GM21825 (cell line): Measurements from ENCODE around the gene ST7.
"Not testable (repeated sequence)": the region's sequence is repeated elsewhere in the genome, so short reads cannot be mapped to it uniquely, and the experiment has no call there.

ENCODE experiments used
- ATAC-seq: cut with Tn5 transposase; IDR thresholded peaks from one replicate; pipeline ENCODE4 v1.9.1; 2021; ENCODE audit warnings: mild to moderate bottlenecking, moderate library complexity; ENCODE audit not compliant: unreplicated experiment

The ST7 gene

GRCh38 chr7:117021366-117021765 lies 68.1 kb downstream of the ST7 start:
- no peak for ATAC-seq

- no peak for ATAC-seq
These were observed 68.7 kb downstream of the ST7 start for GRCh38 chr7:117021986-117022385.

GRCh38 chr7:117023325-117023854 lies 70.1 kb downstream of the ST7 start:
- no peak for ATAC-seq

GRCh38 chr7:117024811-117025210 lies 71.5 kb downstream of the ST7 start:
- no peak for ATAC-seq

GRCh38 chr7:117025891-117026290 lies 72.6 kb downstream of the ST7 start:
- no peak for ATAC-seq

- not testable (repeated sequence) for ATAC-seq
These were observed 77.0 kb downstream of the ST7 start for GRCh38 chr7:117030346-117030745.

GRCh38 chr7:117030793-117031192 lies 77.5 kb downstream of the ST7 start:
- ATAC-seq, result not testable (repeated sequence)

- ATAC-seq, result no peak
These were observed 79.5 kb downstream of the ST7 start for GRCh38 chr7:117032810-117033209.

- ATAC-seq, result no peak
These were observed 81.7 kb downstream of the ST7 start for GRCh38 chr7:117034851-117035464.

GRCh38 chr7:117035465-117035862 lies 82.2 kb downstream of the ST7 start:
- ATAC-seq, result no peak

- ATAC-seq, result no peak
These were observed 82.9 kb downstream of the ST7 start for GRCh38 chr7:117036053-117036669.

- ATAC-seq, result no peak
These were observed 83.5 kb downstream of the ST7 start for GRCh38 chr7:117036836-117037235.

GRCh38 chr7:117038408-117038807 lies 85.1 kb downstream of the ST7 start:
- ATAC-seq, result no peak

- ATAC-seq, result peak; percentile 80
These were observed 87.7 kb downstream of the ST7 start for GRCh38 chr7:117041007-117041406.

GRCh38 chr7:117041822-117042221 lies 88.5 kb downstream of the ST7 start:
- no peak for ATAC-seq

- no peak for ATAC-seq
These were observed 90.0 kb downstream of the ST7 start for GRCh38 chr7:117043108-117043825.

- ATAC-seq, result no peak
These were observed 91.4 kb downstream of the ST7 start for GRCh38 chr7:117044664-117045063.

- no peak for ATAC-seq
These were observed 92.8 kb downstream of the ST7 start for GRCh38 chr7:117045927-117046710.

- ATAC-seq, result no peak
These were observed 94.2 kb downstream of the ST7 start for GRCh38 chr7:117047496-117047895.

GRCh38 chr7:117048114-117048866 lies 95.0 kb downstream of the ST7 start:
- peak; percentile 54 for ATAC-seq
